ENCODE measurements around the gene FLG2.

- no peak for TF ChIP-seq POLR2AphosphoS5 (IDR thresholded peaks at IDR 0.05; ENCODE audit: low read depth, low read length)
- no peak for TF ChIP-seq TBP (IDR thresholded peaks at IDR 0.05; ENCODE audit: low read depth, low read length)
- no peak for TF ChIP-seq ATF2 (IDR thresholded peaks at IDR 0.05; ENCODE audit: low read length)
- TF ChIP-seq SP1 (IDR thresholded peaks at IDR 0.05; ENCODE audit: low read depth, low read length), result no peak
- no peak for TF ChIP-seq CHD2 (IDR thresholded peaks at IDR 0.05; ENCODE audit: low read length)
- no peak for TF ChIP-seq NRF1 (IDR thresholded peaks at IDR 0.05; ENCODE audit: low read depth, low read length)
These were observed 3.1 kb downstream of the FLG2 start for GRCh38 chr1:152356736-152357135.
